Measurements from ENCODE around the gene CLBA1. TPM values are rescaled to one million over a fixed set of nuclear protein-coding genes. Genes with fewer than 3 reads are reported as not detected.

CLBA1 gene
- total RNA-seq, 3 donors from 2014 or later, result 4.5 to 17.0 (median 8.8) TPM

DNA sequence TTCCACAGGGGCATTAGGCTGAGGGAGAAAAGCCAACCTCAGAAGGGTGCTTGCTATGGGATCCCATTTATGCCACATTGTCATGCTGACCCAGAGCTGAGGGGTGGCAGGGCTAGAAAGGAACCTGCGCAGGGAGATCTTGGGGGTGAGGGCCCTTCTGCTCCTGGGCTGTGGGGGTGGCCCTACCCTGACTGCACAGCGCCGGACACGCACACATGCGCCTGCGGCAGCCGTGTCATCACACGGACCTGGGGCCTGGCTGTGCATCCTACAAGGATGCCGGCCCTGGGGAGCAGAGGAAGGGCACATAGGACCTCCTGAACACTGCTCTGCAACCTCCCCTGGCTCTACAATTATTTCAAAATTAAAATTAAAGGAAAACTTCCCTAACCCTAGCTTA, 28.4 kb downstream of the CLBA1 start:
- no peak overlapping the region for H3K4me3 ChIP-seq
- H3K27ac ChIP-seq, result no peak overlapping the region
- TF ChIP-seq, protein P1, sequence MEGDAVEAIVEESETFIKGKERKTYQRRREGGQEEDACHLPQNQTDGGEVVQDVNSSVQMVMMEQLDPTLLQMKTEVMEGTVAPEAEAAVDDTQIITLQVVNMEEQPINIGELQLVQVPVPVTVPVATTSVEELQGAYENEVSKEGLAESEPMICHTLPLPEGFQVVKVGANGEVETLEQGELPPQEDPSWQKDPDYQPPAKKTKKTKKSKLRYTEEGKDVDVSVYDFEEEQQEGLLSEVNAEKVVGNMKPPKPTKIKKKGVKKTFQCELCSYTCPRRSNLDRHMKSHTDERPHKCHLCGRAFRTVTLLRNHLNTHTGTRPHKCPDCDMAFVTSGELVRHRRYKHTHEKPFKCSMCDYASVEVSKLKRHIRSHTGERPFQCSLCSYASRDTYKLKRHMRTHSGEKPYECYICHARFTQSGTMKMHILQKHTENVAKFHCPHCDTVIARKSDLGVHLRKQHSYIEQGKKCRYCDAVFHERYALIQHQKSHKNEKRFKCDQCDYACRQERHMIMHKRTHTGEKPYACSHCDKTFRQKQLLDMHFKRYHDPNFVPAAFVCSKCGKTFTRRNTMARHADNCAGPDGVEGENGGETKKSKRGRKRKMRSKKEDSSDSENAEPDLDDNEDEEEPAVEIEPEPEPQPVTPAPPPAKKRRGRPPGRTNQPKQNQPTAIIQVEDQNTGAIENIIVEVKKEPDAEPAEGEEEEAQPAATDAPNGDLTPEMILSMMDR (IDR thresholded peaks at IDR 0.05), result no peak
- TF ChIP-seq POLR2AphosphoS5 (IDR thresholded peaks at IDR 0.05) (no peak), POLR2A (IDR thresholded peaks at IDR 0.05) (no peak)
- no peaks in the 10 kb centered on the region for H3K36me3 ChIP-seq
- H3K27me3 ChIP-seq, result no peaks in the 10 kb centered on the region
- intact Hi-C loops (cut with DNase I; ENCODE audit: low total_unique reads), result no loop called here
- DNase-seq (ENCODE audit: low spot score in 2 of 2), result no peak
- H3K4me1 ChIP-seq, result peaks cover 2 to 7% of the 10 kb centered on the region in 2 donors
- H3K9me3 ChIP-seq, result no peaks in the 10 kb centered on the region

DNA sequence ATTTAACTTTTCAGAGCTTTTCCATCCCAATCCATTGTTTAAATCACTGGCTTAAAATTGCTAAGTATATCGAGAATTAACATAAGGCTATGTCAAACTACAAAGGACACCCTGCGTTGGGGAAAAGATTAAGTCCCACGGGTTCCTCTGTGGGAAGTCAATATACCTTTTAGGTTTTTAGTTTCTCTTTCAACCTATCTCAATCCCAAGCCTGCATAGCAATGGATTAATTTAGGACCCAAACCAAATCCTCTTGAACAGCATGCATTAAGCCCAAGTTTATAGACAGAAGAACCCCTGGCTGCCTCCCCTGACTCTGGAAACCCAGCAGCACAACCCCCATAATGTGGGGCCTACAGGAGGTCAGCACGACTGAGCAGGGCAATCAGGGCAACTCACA, 29.0 kb downstream of the CLBA1 start:
- no peak overlapping the region for H3K27ac ChIP-seq
- peaks cover 5 to 10% of the 10 kb centered on the region in 2 donors for H3K4me1 ChIP-seq
- no peaks in the 10 kb centered on the region for H3K27me3 ChIP-seq
- H3K9me3 ChIP-seq, result no peaks in the 10 kb centered on the region
- H3K4me3 ChIP-seq, result no peak overlapping the region
- intact Hi-C loops (cut with DNase I; ENCODE audit: low total_unique reads), result no loop called here
- no peaks in the 10 kb centered on the region for H3K36me3 ChIP-seq
- no peak for DNase-seq (ENCODE audit: low spot score in 2 of 2)
- no peak for TF ChIP-seq POLR2A (IDR thresholded peaks at IDR 0.05)
- TF ChIP-seq, protein P1 (IDR thresholded peaks at IDR 0.05), result no peak
- no peak for TF ChIP-seq POLR2AphosphoS5 (IDR thresholded peaks at IDR 0.05)

DNA sequence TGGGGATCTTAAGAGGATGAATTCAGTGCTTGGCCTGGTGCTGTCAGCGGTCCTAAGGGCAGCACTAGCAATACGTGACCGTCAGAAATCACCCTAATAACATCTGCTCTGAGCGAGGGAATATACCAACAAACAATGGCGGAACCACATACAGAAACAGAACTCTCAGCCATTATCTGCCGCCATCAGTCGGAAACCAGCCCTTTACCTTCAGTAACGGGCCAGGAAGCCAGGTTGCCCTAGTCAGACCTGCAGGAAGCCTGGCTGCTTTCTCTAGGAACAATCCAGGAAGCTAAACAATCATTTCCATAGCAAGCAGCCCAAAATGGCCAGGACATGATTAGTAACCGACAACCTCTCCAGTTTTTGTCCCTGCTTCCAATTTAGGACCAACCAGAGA, 29.7 kb downstream of the CLBA1 start:
- Histone ChIP-seq H3K27ac (no peak overlapping the region), H3K4me1 (peaks cover 5 to 16% of the 10 kb centered on the region in 2 donors), H3K9me3 (no peaks in the 10 kb centered on the region), H3K36me3 (no peaks in the 10 kb centered on the region), H3K4me3 (no peak overlapping the region), H3K27me3 (no peaks in the 10 kb centered on the region)
- no peak for TF ChIP-seq POLR2A (IDR thresholded peaks at IDR 0.05)
- TF ChIP-seq, protein P1 (IDR thresholded peaks at IDR 0.05), result no peak
- no peak for TF ChIP-seq POLR2AphosphoS5 (IDR thresholded peaks at IDR 0.05)
- DNase-seq (ENCODE audit: low spot score in 2 of 2), result no peak
- intact Hi-C loops (cut with DNase I; ENCODE audit: low total_unique reads), result no loop called here

DNA sequence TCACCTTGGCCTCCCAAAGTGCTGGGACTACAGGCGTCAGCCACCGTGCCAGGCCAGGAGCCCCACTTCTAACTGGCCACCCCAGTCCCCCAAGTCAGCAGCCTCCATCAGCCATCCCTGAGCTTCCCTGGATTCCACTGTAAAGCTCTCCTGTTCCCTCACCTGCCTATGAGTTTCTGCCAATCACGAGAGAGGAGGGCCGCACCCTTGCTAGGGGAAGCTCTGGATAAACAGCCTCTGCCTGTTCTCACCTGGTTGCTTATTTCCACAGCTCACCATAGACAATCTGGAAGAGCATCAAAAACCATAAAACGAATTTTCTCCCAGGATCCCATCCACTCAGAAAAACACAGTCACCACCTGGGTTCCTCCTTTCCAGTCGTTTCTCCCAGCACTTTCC, 30.3 kb downstream of the CLBA1 start:
- TF ChIP-seq POLR2A (IDR thresholded peaks at IDR 0.05) (no peak), POLR2AphosphoS5 (IDR thresholded peaks at IDR 0.05) (no peak)
- TF ChIP-seq, protein P1 (IDR thresholded peaks at IDR 0.05), result no peak
- intact Hi-C loops (cut with DNase I; ENCODE audit: low total_unique reads), result no loop called here
- Histone ChIP-seq H3K36me3 (no peaks in the 10 kb centered on the region), H3K27ac (no peak overlapping the region), H3K27me3 (no peaks in the 10 kb centered on the region), H3K4me1 (peaks cover 5 to 16% of the 10 kb centered on the region in 2 donors), H3K4me3 (no peak overlapping the region), H3K9me3 (no peaks in the 10 kb centered on the region)
- no peak for DNase-seq (ENCODE audit: low spot score in 2 of 2)

DNA sequence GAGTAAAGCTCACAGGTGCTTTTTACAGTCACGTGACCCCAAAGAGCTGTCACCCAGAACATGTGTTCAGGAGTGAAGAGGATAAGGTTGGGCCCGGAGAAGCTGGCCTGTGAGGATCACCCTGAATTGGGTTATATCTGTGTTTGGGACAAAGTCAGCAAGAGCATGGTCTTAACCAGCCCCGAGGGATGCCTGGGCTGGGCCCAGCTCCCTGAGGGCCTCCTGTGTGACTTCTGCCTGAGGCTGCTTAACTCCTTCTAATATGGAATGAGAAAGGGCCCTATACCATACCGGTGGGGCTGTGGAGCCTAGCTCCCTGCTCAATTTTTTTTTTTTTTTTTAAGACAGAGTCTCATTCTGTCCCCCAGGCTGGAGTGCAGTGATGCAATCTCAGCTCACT, 32.8 kb downstream of the CLBA1 start:
- Histone ChIP-seq H3K27ac (no peak overlapping the region), H3K27me3 (no peaks in the 10 kb centered on the region), H3K4me3 (no peak overlapping the region), H3K9me3 (no peaks in the 10 kb centered on the region), H3K36me3 (no peaks in the 10 kb centered on the region), H3K4me1 (peaks cover 5 to 9% of the 10 kb centered on the region in 2 donors)
- intact Hi-C loops (cut with DNase I; ENCODE audit: low total_unique reads), result no loop called here
- TF ChIP-seq POLR2AphosphoS5 (IDR thresholded peaks at IDR 0.05), result no peak
- TF ChIP-seq POLR2A (IDR thresholded peaks at IDR 0.05), result no peak
- TF ChIP-seq, protein P1 (IDR thresholded peaks at IDR 0.05), result no peak
- no peak for DNase-seq (ENCODE audit: low spot score in 2 of 2)
